Smooth muscle cell (in vitro differentiated cells): Measurements from ENCODE around the gene CDON. TPM values are rescaled to one million over a fixed set of nuclear protein-coding genes. Genes with fewer than 3 reads are reported as not detected.

Experiments used
- DNase-seq: peaks from one replicate; lab custom pipeline; 2025; ENCODE audit not compliant: unreplicated experiment; lab: John Stamatoyannopoulos, UW
- H2AFZ ChIP-seq: fragments of 200-600 bp; sonication (generic); 2 replicates; pipeline ENCODE4 v1.6.0; 2016; ENCODE audit warnings: antibody characterized with exemption, low read depth, mild to moderate bottlenecking
- H3F3A ChIP-seq: fragments of 200-600 bp; sonication (generic); 2 replicates; pipeline ENCODE4 v1.6.0; 2017; ENCODE audit warnings: antibody characterized with exemption, low read depth
- H3K27ac ChIP-seq: fragments of 200-600 bp; sonication (generic); 2 replicates; pipeline ENCODE4 v1.5.1; 2016; ENCODE audit warnings: low read depth, mild to moderate bottlenecking
- H3K27me3 ChIP-seq: fragments of 200-600 bp; sonication (generic); 2 replicates; pipeline ENCODE4 v1.6.1; 2016; ENCODE audit warnings: low read depth, mild to moderate bottlenecking
- H3K36me3 ChIP-seq: fragments of 200-600 bp; sonication (generic); 2 replicates; pipeline ENCODE4 v1.5.1; 2016; ENCODE audit warnings: low read depth
- H3K4me1 ChIP-seq: fragments of 200-600 bp; sonication (generic); 2 replicates; pipeline ENCODE4 v1.5.1; 2016; ENCODE audit warnings: low read depth
- H3K4me2 ChIP-seq: fragments of 200-600 bp; sonication (generic); 2 replicates; pipeline ENCODE4 v1.6.0; 2016; ENCODE audit warnings: mild to moderate bottlenecking
- H3K4me3 ChIP-seq: fragments of 200-600 bp; sonication (generic); 2 replicates; pipeline ENCODE4 v1.5.1; 2016; ENCODE audit warnings: mild to moderate bottlenecking
- H3K79me2 ChIP-seq: fragments of 200-600 bp; sonication (generic); 2 replicates; pipeline ENCODE4 v1.6.0; 2016; ENCODE audit warnings: low read depth, mild to moderate bottlenecking
- H3K9ac ChIP-seq: fragments of 200-600 bp; sonication (generic); 2 replicates; pipeline ENCODE4 v1.6.0; 2016; ENCODE audit warnings: low read depth
- H3K9me3 ChIP-seq: fragments of 200-600 bp; sonication (generic); replicated peaks from 2 replicates; pipeline ENCODE4 v1.5.1; 2016; ENCODE audit warnings: low read depth
- H4K20me1 ChIP-seq: fragments of 200-600 bp; sonication (generic); 2 replicates; pipeline ENCODE4 v1.6.0; 2016; ENCODE audit warnings: low read depth
- CTCF ChIP-seq: fragments of 200-600 bp; sonication (generic); IDR thresholded peaks from 2 replicates; pipeline ENCODE4 v1.5.1; 2017; ENCODE audit warnings: borderline replicate concordance, mild to moderate bottlenecking, antibody characterized with exemption; ENCODE audit not compliant: insufficient read depth, poor library complexity, severe bottlenecking
- WGBS: methylation state at CpG from one replicate; pipeline ENCODE4 v1.1.7; 2016; ENCODE audit warnings: low lambda C conversion rate; 5-methylcytosine and 5-hydroxymethylcytosine counted together
- polyA plus RNA-seq: library from polyadenylated mRNA; unstranded; fragments of >200 nt; fragmentation: Nextera tagmentation; extraction: Ambion mirVana; gene quantifications from 2 replicates; pipeline ENCODE4 v1.2.1, GENCODE V29; 2016
- total RNA-seq: library from RNA; depleted of rRNA; stranded (reverse); fragments of >200 nt; gene quantifications from 2 replicates; pipeline ENCODE4 v1.2.3, GENCODE V29; 2014

The CDON gene
- total and polyA plus RNA-seq, 2 experiments from 2014 or later: 1.6 to 14.8 TPM

- Histone ChIP-seq H3K4me1 (no peaks in the 10 kb centered on the region), H3K4me2 (no peak overlapping the region), H2AFZ (no peak overlapping the region), H3K27me3 (no peaks in the 10 kb centered on the region), H3K9me3 (no peaks in the 10 kb centered on the region), H3K79me2 (no peaks in the 10 kb centered on the region), H3K27ac (no peak overlapping the region), H3F3A (peaks cover 10% of the 10 kb centered on the region), H3K9ac (no peak overlapping the region), H4K20me1 (no peaks in the 10 kb centered on the region), H3K4me3 (no peak overlapping the region), H3K36me3 (no peaks in the 10 kb centered on the region)
- 81% methylated on average over 8 of the region's 8 CpGs for WGBS
- TF ChIP-seq CTCF: no peak
- DNase-seq: no peak
These were observed 53.7 kb downstream of the CDON start for GRCh38 chr11:126008956-126009355.

GRCh38 chr11:126007238-126007637, 55.4 kb downstream of the CDON start:
- Histone ChIP-seq H3K4me3 (no peak overlapping the region), H3K27ac (no peak overlapping the region), H4K20me1 (no peaks in the 10 kb centered on the region), H3K9ac (no peak overlapping the region), H3K4me2 (no peak overlapping the region), H3F3A (peaks cover 10% of the 10 kb centered on the region), H3K36me3 (no peaks in the 10 kb centered on the region), H3K79me2 (no peaks in the 10 kb centered on the region), H2AFZ (no peak overlapping the region), H3K4me1 (no peaks in the 10 kb centered on the region), H3K27me3 (no peaks in the 10 kb centered on the region), H3K9me3 (no peaks in the 10 kb centered on the region)
- WGBS: 5% methylated on average over 3 of the region's 3 CpGs
- no peak for TF ChIP-seq CTCF
- DNase-seq: no peak

GRCh38 chr11:126006068-126006467, 56.6 kb downstream of the CDON start:
- Histone ChIP-seq H2AFZ (no peak overlapping the region), H3K27me3 (no peaks in the 10 kb centered on the region), H4K20me1 (no peaks in the 10 kb centered on the region), H3K36me3 (no peaks in the 10 kb centered on the region), H3F3A (peaks cover 10% of the 10 kb centered on the region), H3K9ac (no peak overlapping the region), H3K9me3 (no peaks in the 10 kb centered on the region), H3K27ac (no peak overlapping the region), H3K4me3 (no peak overlapping the region), H3K79me2 (no peaks in the 10 kb centered on the region), H3K4me2 (no peak overlapping the region), H3K4me1 (no peaks in the 10 kb centered on the region)
- DNase-seq: no peak
- 95% methylated on average over 4 of the region's 4 CpGs for WGBS
- no peak for TF ChIP-seq CTCF

GRCh38 chr11:126002181-126002580, 60.5 kb downstream of the CDON start:
- H3K79me2 ChIP-seq: no peaks in the 10 kb centered on the region

More at GRCh38 chr11:126002181-126002580, 60.5 kb downstream of the CDON start:
- no peak for DNase-seq
- Histone ChIP-seq H4K20me1 (no peaks in the 10 kb centered on the region), H3K4me2 (no peak overlapping the region), H3K4me1 (no peaks in the 10 kb centered on the region), H3K4me3 (no peak overlapping the region), H3K36me3 (no peaks in the 10 kb centered on the region), H2AFZ (no peak overlapping the region), H3K27me3 (no peaks in the 10 kb centered on the region), H3F3A (peaks cover 4% of the 10 kb centered on the region), H3K27ac (no peak overlapping the region), H3K9ac (no peak overlapping the region), H3K9me3 (no peaks in the 10 kb centered on the region)
- TF ChIP-seq CTCF: no peak
- WGBS: 96% methylated on average over 4 of the region's 4 CpGs
